GM19372 (cell line): ENCODE results near the gene CCDC198.

ENCODE experiments used
- ATAC-seq: cut with Tn5 transposase; IDR thresholded peaks from one replicate; pipeline ENCODE4 v1.9.1; 2021; ENCODE audit warnings: mild to moderate bottlenecking, low read depth, moderate library complexity; ENCODE audit not compliant: unreplicated experiment

The CCDC198 gene

DNA sequence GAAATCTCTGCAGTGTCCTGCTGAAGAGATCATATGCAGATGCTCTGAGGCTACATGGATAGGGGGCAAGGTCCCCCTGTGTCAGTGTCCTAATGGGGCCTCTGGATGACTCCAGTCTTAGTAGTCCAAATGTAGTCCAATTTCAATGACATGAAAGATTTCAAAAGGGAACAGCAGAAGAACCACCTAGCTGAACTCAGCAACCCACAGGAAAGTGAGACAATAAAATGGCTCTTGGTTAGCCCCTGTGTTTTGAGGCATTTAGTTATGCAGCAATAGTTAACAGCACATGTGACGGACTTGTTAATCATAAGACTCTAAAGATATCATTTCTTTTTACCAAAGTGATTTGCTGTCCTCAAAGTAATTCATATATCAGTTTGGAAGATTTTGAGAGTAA lies 22.7 kb downstream of the CCDC198 start:
- no peak for ATAC-seq

GRCh38 chr14:57464008-57464730 lies 29.5 kb downstream of the CCDC198 start:
- peak; percentile 83 for ATAC-seq

DNA sequence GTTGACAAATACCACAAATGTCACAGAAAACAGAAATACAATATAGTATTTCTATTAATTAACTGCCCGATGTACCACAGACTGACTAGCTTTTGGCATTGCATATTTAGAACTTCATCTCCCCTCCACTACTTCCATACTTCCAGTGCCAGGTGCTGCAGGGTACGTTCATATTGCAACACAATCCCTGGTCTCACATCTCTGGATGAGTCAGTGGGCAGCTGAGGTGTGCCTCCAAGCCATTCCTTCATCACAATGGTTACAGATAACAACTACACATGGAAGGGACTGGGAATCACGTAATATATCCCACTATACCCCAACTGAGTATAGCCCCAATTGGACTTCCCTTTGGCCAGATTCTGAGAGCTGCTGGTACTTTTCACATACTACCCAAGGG lies 31.1 kb downstream of the CCDC198 start:
- ATAC-seq, result no peak

DNA sequence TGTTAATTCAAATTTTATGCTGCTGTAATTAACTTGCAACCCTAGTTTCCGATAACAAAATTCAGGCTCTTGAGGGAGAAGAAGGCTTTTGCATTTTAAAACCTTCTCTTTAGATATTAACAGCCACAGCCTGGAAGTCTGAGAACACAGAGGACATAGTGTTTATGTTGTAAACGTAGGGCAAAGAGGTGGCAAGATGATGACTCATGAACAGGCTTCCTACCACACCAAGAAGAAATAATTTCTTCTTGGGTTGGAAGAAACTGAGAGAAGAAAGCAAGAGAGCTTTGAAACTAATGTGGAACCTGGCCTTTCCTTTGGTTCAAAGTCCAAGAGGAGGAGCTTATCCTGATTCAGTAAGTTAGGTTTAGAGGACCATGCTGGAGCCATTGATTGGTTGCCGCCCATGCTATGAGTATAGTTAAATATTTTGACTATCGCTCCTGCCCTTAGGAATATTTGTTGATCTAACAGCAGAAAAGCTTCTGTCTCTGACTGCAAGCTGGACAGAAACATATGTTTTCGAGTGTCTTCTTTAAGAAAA lies 31.8 kb downstream of the CCDC198 start:
- ATAC-seq, result no peak

DNA sequence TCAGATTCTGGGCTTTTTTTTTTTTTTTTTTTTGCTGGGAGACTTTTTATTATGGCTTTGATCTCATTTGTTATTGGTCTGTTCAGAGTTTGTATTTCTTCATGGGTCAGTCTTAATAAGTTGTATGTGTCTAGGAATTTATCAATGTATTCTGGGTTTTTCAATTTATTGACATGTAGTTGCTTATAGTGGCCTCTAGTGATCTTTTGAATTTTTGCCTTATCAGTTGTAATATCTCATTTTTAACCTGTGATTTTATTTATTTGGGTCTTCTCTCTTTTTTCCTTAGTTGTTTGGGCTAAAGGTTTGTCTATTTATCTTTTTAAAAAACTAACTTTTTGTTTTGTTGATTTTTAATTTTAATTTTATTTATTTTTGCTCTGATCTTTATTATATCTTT lies 57.7 kb downstream of the CCDC198 start:
- no peak for ATAC-seq

DNA sequence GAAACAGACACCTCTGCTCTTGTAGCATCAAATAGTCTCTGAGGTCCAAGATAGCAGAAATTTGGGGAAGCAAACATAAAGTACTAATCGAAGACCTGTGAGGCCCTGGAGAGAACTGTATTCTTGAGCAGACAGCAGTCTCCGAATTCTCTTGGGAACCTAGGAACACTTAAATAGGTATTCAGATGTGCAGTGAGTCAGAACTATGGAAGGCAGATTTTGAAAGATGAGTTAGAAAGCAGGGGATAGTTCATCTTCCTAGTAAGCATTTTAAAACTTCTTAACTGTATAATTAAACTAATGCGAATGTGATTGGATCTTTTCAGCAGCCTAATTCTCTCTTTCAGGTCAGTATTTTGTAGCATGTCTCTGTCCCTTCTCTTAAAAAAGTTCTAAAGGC lies 72.7 kb downstream of the CCDC198 start:
- no peak for ATAC-seq

GRCh38 chr14:57420033-57420432 lies 73.6 kb downstream of the CCDC198 start:
- ATAC-seq, result no peak
